Measurements from ENCODE around the gene IQCM.

DNA sequence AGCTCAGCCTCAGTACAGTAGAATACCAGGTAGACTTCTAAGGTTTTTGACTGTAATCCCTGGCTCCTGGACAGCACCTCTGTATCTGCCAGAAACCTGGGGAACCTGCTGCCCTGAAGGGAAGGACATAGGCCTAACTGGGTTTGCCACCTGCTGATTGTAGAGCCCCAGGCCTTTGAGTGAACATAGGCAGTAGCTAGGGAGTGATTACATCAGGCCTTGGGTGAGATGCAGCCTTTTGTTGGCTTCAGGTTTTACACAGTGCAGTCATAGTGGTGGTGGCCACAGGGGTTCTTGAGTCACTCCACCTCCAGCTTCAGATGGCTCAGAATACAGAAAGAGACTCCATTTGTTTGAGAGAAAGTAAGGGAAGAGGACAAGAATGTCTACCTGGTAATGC lies 19.3 kb downstream of the IQCM start:
- TF ChIP-seq, protein P1, sequence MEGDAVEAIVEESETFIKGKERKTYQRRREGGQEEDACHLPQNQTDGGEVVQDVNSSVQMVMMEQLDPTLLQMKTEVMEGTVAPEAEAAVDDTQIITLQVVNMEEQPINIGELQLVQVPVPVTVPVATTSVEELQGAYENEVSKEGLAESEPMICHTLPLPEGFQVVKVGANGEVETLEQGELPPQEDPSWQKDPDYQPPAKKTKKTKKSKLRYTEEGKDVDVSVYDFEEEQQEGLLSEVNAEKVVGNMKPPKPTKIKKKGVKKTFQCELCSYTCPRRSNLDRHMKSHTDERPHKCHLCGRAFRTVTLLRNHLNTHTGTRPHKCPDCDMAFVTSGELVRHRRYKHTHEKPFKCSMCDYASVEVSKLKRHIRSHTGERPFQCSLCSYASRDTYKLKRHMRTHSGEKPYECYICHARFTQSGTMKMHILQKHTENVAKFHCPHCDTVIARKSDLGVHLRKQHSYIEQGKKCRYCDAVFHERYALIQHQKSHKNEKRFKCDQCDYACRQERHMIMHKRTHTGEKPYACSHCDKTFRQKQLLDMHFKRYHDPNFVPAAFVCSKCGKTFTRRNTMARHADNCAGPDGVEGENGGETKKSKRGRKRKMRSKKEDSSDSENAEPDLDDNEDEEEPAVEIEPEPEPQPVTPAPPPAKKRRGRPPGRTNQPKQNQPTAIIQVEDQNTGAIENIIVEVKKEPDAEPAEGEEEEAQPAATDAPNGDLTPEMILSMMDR (conservative IDR thresholded peaks at IDR 0.05 in 1 of 2, IDR thresholded peaks at IDR 0.05 in 1 of 2; ENCODE audit: extremely low read depth in 1 of 2, insufficient read depth in 1 of 2, low read depth in 1 of 2, low read length in 2 of 2), result no peak
- no peak for TF ChIP-seq EZH2 (IDR thresholded peaks at IDR 0.05; ENCODE audit: borderline replicate concordance, low read length)
